HepG2 (cell line): Measurements from ENCODE around the gene HSPA1L. TPM values are rescaled to one million over a fixed set of nuclear protein-coding genes. Genes with fewer than 3 reads are reported as not detected.

Source experiments
- DNMT3B ChIP-seq: conservative IDR thresholded peaks from 2 replicates; pipeline ENCODE4 v1.6.1; 2016; ENCODE audit warnings: missing biosample characterization, control low read depth
- FOXK2 ChIP-seq: fragments of 450-650 bp; IDR thresholded peaks from 2 replicates; pipeline ENCODE4 v1.6.1; 2016
- HOXA9 ChIP-seq: sonication (generic); formaldehyde crosslinking; IDR thresholded peaks from 2 replicates; pipeline ENCODE4 v1.8.1; 2022; ENCODE audit warnings: missing genetic modification reagents, mild to moderate bottlenecking, moderate library complexity, borderline replicate concordance
- MAFK ChIP-seq, 2 experiments: IDR thresholded peaks in 1 of 2; conservative IDR thresholded peaks in 1 of 2; 2 replicates each; pipeline ENCODE4 v1.6.1; 2011; ENCODE audit warnings: improper control_type of control experiment in 2 of 2, low read length in 2 of 2
- RARA ChIP-seq: IDR thresholded peaks from 2 replicates; pipeline ENCODE4 v1.6.1; 2016; ENCODE audit warnings: missing genetic modification reagents, missing compliant biosample characterization
- SMC3 ChIP-seq: IDR thresholded peaks from 2 replicates; pipeline ENCODE4 v1.6.1; 2011; ENCODE audit warnings: low read length, improper control_type of control experiment
- TOPORS ChIP-seq: sonication (generic); formaldehyde crosslinking; IDR thresholded peaks from 2 replicates; pipeline ENCODE4 v1.8.0; 2023; ENCODE audit warnings: mild to moderate bottlenecking, missing genetic modification reagents
- YEATS2 ChIP-seq: sonication (generic); formaldehyde crosslinking; IDR thresholded peaks from 2 replicates; pipeline ENCODE4 v1.4.0; 2020; ENCODE audit warnings: missing genetic modification reagents, borderline replicate concordance
- ZBTB7A ChIP-seq: sonication (generic); formaldehyde crosslinking; IDR thresholded peaks from 2 replicates; pipeline ENCODE4 v1.8.0; 2022; ENCODE audit warnings: mild to moderate bottlenecking, missing genetic modification reagents
- ZFP62 ChIP-seq: sonication (generic); formaldehyde crosslinking; IDR thresholded peaks from 2 replicates; pipeline ENCODE4 v1.4.0; 2020; ENCODE audit warnings: missing genetic modification reagents
- ZNF124 ChIP-seq: sonication (generic); formaldehyde crosslinking; IDR thresholded peaks from 2 replicates; pipeline ENCODE4 v1.4.0; 2020; ENCODE audit warnings: missing genetic modification reagents
- ZNF17 ChIP-seq: sonication (generic); formaldehyde crosslinking; IDR thresholded peaks from 2 replicates; pipeline ENCODE4 v1.5.0; 2020; ENCODE audit warnings: mild to moderate bottlenecking, missing genetic modification reagents
- ZNF224 ChIP-seq: sonication (generic); formaldehyde crosslinking; IDR thresholded peaks from 2 replicates; pipeline ENCODE4 v1.5.0; 2020; ENCODE audit warnings: mild to moderate bottlenecking, missing genetic modification reagents
- ZNF430 ChIP-seq: sonication (generic); formaldehyde crosslinking; IDR thresholded peaks from 2 replicates; pipeline ENCODE4 v1.9.0; 2021; ENCODE audit warnings: mild to moderate bottlenecking, missing genetic modification reagents
- ZNF513 ChIP-seq: sonication (generic); formaldehyde crosslinking; conservative IDR thresholded peaks from 2 replicates; pipeline ENCODE4 v1.5.0; 2020; ENCODE audit warnings: missing genetic modification reagents
- polyA plus RNA-seq, 8 experiments: library from polyadenylated mRNA; depleted of rRNA in 3 of 8; stranded (reverse) in 7 of 8; unstranded in 1 of 8; fragments of >200 nt; fragmentation: Illumina TruSeq in 4 of 8; extraction: Trizol in 4 of 8; gene quantifications; 2 replicates each; pipeline versions ENCODE4 v1.2.1 to v1.2.3, GENCODE V29; 2011 to 2016; ENCODE audit warnings: low read depth in 4 of 8, missing spikeins in 1 of 8, mixed read lengths in 1 of 8; ENCODE audit not compliant: insufficient read depth in 1 of 8
- total RNA-seq, 5 experiments: library from RNA; depleted of rRNA; stranded (reverse); fragments of >200 nt; fragmentation: Illumina TruSeq; extraction: Trizol; gene quantifications; 2 replicates each; pipeline ENCODE4 v1.2.3, GENCODE V29; 2016; ENCODE audit warnings: low read depth in 1 of 5
- TF ChIP-seq, protein P1 (sequence below): sonication (generic); formaldehyde crosslinking; IDR thresholded peaks from 2 replicates; pipeline ENCODE4 v1.4.0; 2020; ENCODE audit warnings: missing genetic modification reagents
- TF ChIP-seq, protein P2 (sequence below): sonication (generic); formaldehyde crosslinking; IDR thresholded peaks from 2 replicates; pipeline ENCODE4 v1.8.1; 2022; ENCODE audit warnings: mild to moderate bottlenecking, missing genetic modification reagents
- TF ChIP-seq, protein P3 (sequence below): sonication (generic); formaldehyde crosslinking; IDR thresholded peaks from 2 replicates; pipeline ENCODE4 v1.8.0; 2022; ENCODE audit warnings: missing genetic modification reagents, mild to moderate bottlenecking, moderate library complexity, borderline replicate concordance

The HSPA1L gene
- total and polyA plus RNA-seq, 2 of the 13 experiments (the other 11 are each of a cell fraction or from before 2014, with no cell fraction given), result 0.55 to 1.0 TPM

GRCh38 chr6:31834367-31835250, 19.5 kb upstream of the HSPA1L start (continued):
- TF ChIP-seq YEATS2 (CRISPR knock-in tag), result peak; percentile 98; the same call in 1 of the 2 replicates
- TF ChIP-seq RARA (CRISPR knock-in tag), result peak; percentile 32; the same call in 1 of the 2 replicates
- TF ChIP-seq, protein P1, sequence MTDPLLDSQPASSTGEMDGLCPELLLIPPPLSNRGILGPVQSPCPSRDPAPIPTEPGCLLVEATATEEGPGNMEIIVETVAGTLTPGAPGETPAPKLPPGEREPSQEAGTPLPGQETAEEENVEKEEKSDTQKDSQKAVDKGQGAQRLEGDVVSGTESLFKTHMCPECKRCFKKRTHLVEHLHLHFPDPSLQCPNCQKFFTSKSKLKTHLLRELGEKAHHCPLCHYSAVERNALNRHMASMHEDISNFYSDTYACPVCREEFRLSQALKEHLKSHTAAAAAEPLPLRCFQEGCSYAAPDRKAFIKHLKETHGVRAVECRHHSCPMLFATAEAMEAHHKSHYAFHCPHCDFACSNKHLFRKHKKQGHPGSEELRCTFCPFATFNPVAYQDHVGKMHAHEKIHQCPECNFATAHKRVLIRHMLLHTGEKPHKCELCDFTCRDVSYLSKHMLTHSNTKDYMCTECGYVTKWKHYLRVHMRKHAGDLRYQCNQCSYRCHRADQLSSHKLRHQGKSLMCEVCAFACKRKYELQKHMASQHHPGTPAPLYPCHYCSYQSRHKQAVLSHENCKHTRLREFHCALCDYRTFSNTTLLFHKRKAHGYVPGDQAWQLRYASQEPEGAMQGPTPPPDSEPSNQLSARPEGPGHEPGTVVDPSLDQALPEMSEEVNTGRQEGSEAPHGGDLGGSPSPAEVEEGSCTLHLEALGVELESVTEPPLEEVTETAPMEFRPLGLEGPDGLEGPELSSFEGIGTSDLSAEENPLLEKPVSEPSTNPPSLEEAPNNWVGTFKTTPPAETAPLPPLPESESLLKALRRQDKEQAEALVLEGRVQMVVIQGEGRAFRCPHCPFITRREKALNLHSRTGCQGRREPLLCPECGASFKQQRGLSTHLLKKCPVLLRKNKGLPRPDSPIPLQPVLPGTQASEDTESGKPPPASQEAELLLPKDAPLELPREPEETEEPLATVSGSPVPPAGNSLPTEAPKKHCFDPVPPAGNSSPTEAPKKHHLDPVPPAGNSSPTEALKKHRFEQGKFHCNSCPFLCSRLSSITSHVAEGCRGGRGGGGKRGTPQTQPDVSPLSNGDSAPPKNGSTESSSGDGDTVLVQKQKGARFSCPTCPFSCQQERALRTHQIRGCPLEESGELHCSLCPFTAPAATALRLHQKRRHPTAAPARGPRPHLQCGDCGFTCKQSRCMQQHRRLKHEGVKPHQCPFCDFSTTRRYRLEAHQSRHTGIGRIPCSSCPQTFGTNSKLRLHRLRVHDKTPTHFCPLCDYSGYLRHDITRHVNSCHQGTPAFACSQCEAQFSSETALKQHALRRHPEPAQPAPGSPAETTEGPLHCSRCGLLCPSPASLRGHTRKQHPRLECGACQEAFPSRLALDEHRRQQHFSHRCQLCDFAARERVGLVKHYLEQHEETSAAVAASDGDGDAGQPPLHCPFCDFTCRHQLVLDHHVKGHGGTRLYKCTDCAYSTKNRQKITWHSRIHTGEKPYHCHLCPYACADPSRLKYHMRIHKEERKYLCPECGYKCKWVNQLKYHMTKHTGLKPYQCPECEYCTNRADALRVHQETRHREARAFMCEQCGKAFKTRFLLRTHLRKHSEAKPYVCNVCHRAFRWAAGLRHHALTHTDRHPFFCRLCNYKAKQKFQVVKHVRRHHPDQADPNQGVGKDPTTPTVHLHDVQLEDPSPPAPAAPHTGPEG (CRISPR knock-in tag), result peak; percentile 98
- TF ChIP-seq, protein P2, sequence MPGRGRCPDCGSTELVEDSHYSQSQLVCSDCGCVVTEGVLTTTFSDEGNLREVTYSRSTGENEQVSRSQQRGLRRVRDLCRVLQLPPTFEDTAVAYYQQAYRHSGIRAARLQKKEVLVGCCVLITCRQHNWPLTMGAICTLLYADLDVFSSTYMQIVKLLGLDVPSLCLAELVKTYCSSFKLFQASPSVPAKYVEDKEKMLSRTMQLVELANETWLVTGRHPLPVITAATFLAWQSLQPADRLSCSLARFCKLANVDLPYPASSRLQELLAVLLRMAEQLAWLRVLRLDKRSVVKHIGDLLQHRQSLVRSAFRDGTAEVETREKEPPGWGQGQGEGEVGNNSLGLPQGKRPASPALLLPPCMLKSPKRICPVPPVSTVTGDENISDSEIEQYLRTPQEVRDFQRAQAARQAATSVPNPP (CRISPR knock-in tag), result no peak; the same call in 1 of the 2 replicates
- peak; percentile 78; the same call in 1 of the 2 replicates for TF ChIP-seq ZNF124 (CRISPR knock-in tag)
- TF ChIP-seq, protein P3, sequence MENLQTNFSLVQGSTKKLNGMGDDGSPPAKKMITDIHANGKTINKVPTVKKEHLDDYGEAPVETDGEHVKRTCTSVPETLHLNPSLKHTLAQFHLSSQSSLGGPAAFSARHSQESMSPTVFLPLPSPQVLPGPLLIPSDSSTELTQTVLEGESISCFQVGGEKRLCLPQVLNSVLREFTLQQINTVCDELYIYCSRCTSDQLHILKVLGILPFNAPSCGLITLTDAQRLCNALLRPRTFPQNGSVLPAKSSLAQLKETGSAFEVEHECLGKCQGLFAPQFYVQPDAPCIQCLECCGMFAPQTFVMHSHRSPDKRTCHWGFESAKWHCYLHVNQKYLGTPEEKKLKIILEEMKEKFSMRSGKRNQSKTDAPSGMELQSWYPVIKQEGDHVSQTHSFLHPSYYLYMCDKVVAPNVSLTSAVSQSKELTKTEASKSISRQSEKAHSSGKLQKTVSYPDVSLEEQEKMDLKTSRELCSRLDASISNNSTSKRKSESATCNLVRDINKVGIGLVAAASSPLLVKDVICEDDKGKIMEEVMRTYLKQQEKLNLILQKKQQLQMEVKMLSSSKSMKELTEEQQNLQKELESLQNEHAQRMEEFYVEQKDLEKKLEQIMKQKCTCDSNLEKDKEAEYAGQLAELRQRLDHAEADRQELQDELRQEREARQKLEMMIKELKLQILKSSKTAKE (CRISPR knock-in tag), result no peak; the same call in none of the 2 replicates
- 0 out of 2 replicates have a peak, but pooled peaks have one; percentile 46 for TF ChIP-seq ZBTB7A
- peak; percentile 46; the same call in 1 of the 2 replicates for TF ChIP-seq HOXA9 (CRISPR knock-in tag)
- no peak; the same call in 1 of the 2 replicates for TF ChIP-seq ZNF513 (CRISPR knock-in tag)
- no peak; the same call in 1 of the 2 replicates for TF ChIP-seq ZFP62 (CRISPR knock-in tag)
- peak; percentile 82; the same call in 1 of the 2 replicates for TF ChIP-seq DNMT3B (CRISPR knock-in tag)
- 0 out of 2 replicates have a peak, but pooled peaks have one; percentile 39 for TF ChIP-seq ZNF224 (CRISPR knock-in tag)
- TF ChIP-seq ZNF430 (CRISPR knock-in tag), result peak; percentile 57
- TF ChIP-seq FOXK2, result no peak
- peak; percentile 85 for TF ChIP-seq TOPORS (CRISPR knock-in tag)
- 0 out of 4 replicates have a peak, but pooled peaks of 1 of the 2 experiments have one; percentile 1 for TF ChIP-seq MAFK (conservative IDR thresholded peaks at IDR 0.05 in 1 of 2, IDR thresholded peaks at IDR 0.05 in 1 of 2; ENCODE audit: low read length in 2 of 2)
- TF ChIP-seq ZNF17, result no peak
- no peak; the same call in 1 of the 2 replicates for TF ChIP-seq SMC3
